T-helper 2 cell treated with Interferon-gamma antibody and Interleukin-4, amounts not matched to agents 100 ng/mL and 5 ng/mL, for 36 hours (primary cell): ENCODE measurements around the gene MYH14. TPM values are rescaled to one million over a fixed set of nuclear protein-coding genes. Genes with fewer than 3 reads are reported as not detected.

Experiments
- intact Hi-C: fragments of 100-400 bp; cut with micrococcal nuclease; formaldehyde crosslinking; loops from one replicate; pipeline ENCODE4 v1.15.1; 2023
- total RNA-seq: library from RNA; stranded (reverse); gene quantifications from 2 replicates; pipeline ENCODE4 v1.2.3, GENCODE V29; 2022

Gene MYH14
- total RNA-seq, 1 donor from 2014 or later = not detected

DNA sequence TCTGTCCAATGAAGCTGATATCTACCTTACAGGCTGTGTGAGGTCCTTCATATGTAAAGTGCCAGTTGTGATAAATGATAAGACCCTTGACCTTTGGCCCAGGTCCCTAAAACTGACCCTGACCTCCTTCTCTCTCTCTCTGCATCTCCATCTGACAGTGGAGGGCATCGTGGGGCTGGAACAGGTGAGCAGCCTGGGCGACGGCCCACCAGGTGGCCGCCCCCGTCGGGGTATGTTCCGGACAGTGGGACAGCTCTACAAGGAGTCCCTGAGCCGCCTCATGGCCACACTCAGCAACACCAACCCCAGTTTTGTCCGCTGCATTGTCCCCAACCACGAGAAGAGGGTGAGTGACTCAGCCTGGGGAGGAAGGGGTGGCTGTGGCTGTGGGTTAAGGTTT is 53.7 kb downstream of the MYH14 start:
- intact Hi-C loops = no loop called here

DNA sequence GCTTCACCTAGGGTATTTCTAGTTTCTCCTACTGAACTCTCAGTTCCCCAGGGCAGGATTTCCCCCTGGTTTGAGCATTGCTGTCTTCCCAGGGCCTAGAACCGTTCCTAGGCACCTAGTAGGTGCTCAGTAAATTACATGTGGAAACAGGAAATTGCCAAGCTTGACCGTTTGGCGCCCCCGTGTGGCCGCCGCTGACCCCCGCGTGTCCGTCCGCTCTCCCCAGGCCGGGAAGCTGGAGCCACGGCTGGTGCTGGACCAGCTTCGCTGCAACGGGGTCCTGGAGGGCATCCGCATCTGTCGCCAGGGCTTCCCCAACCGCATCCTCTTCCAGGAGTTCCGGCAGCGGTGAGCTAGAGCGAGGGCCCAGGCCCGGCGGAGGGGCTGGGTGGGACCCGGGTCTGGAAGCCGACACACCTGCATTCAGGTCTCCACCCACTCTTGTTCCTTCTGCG is 55.5 kb downstream of the MYH14 start:
- intact Hi-C loops = no loop called here

DNA sequence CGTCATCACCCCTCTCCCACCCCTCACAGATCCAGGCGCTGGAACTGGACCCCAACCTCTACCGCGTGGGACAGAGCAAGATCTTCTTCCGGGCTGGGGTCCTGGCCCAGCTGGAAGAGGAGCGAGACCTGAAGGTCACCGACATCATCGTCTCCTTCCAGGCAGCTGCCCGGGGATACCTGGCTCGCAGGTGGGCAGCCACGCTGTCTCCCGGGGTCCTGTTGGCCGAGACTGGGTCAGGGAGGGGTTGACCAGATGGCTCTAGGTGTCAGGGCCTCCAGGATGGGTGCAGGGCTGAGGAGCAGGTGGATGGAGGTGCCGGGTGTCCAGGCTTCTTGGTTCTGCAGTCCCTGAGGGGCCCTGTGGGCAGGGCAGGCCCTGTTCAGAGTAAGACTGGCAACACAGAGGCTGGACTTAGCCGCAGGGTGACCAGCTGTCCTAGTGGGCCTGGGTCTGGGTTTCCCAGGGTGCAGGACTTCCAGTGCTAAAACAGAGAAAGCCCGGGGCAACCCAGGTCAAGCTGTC is 58.1 kb downstream of the MYH14 start:
- intact Hi-C loops = no loop called here

DNA sequence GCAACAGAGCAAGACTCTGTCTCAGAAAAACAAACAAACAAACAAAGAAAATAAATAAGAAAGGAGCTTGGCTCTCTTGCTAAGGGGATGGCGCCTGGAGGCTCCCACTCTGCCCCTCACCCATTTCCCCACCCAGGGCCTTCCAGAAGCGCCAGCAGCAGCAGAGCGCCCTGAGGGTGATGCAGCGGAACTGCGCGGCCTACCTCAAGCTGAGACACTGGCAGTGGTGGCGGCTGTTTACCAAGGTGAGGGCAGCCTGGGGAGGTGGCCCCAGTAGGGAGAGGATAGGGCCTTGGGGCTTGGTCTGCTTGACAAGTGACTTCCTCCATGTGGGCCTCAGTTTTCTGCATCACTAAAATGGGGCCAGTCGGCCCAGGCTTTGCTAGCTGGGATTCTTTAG is 59.8 kb downstream of the MYH14 start:
- intact Hi-C loops = no loop called here

DNA sequence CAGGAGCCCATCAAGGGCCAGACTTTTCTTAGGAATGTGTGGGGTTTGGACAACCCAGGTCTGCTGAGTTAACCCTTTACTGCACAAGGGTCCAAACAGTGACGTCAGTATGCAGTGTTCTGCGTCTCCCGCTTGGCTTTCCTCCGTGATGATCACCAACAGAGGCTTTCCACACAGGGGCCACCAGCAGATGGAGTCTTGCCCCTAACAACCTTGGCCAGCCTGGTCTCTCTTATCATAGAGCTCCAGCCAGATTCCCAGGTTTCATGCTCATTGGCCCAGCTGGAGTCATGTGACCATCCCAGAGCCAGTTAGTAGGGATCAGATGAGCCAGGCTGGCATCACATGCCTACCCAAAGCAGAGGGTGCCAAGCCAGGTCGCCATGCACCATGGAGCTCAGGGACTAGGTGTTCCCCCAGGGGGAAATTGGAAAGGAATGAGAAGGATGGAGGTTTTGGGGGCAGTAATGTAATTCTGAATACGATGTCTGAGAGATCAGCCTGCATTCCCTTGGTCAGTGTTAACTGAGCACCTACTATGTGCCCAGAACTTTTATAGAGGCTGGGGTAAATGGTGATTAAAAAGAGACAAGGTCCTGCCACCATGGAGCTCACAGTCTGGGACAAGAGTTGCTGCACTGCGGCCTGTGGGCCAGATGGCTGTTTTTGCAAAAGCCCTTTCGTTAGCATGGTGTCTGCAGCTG is 61.2 kb downstream of the MYH14 start:
- intact Hi-C loops = no loop called here

DNA sequence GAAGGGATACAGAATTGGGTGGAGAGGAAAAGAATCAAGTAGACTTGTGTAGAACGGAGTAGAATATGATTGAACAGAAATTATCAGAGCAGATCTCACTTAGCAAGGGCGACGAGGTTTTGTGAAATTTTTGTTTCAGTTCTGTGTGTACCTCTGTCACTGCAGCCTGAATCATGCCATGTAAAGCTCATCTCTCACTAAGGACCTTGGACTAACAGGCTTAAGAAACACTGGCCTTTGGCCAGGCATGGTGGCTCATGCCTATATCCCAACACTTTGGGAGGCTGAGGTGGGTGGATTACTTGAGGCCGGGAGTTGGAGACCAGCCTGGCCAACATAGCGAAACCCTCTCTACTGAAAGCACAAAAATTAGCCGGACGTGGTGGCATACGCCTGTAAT is 62.6 kb downstream of the MYH14 start:
- intact Hi-C loops = no loop called here

DNA sequence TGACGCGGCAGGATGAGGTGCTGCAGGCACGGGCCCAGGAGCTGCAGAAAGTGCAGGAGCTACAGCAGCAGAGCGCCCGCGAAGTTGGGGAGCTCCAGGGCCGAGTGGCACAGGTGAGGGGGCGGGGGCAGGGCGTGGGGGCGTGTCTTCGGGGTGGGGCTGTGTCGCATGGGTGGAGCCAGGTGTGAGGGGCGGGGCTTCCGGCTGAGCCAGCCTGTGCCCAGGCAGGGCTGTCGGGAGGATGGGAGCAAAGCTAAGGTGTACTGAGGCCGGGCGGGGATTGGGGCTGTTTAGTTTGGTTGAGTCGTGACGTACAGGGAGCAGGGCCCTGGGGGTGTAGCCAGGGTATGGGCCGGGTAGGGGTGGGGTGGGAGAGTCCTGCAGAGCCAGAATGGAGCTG is 63.5 kb downstream of the MYH14 start:
- intact Hi-C loops = no loop called here

DNA sequence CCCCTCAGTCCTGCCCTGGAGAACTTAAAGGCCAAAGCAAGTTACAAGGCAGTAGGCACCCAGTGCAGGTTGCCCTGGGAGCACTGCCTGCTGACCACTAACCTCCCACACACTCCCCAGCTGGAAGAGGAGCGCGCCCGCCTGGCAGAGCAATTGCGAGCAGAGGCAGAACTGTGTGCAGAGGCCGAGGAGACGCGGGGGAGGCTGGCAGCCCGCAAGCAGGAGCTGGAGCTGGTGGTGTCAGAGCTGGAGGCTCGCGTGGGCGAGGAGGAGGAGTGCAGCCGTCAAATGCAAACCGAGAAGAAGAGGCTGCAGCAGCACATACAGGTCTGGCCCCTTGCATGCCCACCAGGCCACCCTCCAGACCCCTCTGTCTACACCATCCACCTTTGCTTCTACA is 64.6 kb downstream of the MYH14 start:
- intact Hi-C loops = no loop called here

DNA sequence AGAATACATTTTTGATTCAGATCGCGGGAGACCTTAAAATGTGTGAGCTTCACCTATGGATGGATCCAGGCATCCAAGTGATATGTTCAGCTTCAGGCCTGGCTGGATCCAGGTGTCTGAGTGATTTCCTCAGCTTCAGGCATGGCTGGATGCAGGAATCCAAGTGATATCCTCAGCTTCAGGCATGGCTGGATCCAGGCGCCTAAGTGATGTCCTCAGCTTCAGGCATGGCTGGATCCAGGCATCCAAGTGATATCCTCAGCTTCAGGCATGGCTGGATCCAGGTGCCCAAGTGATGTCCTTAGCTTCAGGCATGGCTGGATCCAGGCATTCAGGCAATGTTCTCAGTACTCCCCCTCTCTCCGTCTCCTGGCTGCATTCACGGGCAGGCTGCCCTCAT is 65.1 kb downstream of the MYH14 start:
- intact Hi-C loops = no loop called here

DNA sequence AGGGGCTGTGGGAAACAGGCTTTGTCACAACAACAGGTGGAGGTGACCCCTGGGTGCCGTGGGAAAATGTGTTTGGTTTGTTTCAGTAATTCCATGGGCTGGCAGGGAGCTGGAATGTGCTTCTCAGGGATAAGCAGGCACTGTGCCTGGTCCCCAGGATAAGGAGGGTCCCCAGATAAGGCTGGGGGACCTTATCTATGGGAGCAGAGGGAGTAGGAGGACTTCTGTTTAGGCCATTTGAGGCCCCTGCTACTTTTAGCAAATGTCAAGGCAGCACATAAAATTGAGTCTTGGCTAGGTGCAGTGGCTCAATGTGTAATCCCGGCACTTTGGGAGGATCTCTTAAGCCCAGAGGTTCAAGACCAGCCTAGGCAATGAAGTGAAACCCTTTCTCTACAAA is 66.2 kb downstream of the MYH14 start:
- intact Hi-C loops = no loop called here

DNA sequence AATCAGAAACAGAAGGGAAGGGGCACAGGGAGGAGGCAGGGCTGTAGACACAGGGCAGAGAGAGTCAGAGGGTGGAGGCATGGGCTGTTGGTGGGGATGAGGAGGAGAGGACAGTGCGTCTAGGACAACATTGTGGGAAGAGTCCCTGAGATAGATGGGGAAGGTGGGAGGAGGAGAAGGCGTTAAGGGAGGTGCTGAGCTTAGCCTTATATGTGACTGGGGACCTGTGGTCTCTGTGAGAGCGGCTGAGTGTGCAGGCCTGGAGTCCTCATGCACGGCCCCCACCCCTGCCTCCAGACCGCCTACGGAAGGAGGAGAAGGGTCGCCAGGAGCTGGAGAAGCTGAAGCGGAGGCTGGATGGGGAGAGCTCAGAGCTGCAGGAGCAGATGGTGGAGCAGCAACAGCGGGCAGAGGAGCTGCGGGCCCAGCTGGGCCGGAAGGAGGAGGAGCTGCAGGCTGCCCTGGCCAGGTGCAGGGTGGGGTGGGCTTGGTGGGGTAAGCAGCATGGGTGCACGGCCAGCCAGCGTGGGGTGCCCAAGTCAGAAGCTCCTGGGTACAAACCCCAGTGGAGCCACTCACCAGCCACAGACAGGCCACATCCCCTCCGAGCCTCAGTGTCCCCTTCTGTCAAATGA is 69.0 kb downstream of the MYH14 start:
- intact Hi-C loops = no loop called here

DNA sequence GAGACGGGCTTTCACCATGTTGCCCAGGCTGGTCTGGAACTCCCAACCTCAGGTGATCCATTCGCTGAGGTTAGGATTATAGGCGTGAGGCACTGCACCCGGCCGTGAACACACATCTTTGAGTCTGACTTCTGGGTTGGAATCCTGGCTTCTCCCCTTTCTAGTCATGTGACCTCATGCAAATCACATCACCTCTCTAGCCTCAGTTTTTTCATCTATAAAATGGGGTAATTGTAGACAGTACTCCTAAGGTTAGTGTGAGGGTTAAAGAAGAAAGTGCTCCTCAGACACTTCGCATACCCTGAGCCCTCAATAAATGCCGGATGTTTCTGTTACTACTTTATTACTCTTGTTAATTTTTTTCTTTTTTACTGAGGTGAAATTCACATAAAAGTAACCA is 70.4 kb downstream of the MYH14 start:
- intact Hi-C loops = no loop called here

DNA sequence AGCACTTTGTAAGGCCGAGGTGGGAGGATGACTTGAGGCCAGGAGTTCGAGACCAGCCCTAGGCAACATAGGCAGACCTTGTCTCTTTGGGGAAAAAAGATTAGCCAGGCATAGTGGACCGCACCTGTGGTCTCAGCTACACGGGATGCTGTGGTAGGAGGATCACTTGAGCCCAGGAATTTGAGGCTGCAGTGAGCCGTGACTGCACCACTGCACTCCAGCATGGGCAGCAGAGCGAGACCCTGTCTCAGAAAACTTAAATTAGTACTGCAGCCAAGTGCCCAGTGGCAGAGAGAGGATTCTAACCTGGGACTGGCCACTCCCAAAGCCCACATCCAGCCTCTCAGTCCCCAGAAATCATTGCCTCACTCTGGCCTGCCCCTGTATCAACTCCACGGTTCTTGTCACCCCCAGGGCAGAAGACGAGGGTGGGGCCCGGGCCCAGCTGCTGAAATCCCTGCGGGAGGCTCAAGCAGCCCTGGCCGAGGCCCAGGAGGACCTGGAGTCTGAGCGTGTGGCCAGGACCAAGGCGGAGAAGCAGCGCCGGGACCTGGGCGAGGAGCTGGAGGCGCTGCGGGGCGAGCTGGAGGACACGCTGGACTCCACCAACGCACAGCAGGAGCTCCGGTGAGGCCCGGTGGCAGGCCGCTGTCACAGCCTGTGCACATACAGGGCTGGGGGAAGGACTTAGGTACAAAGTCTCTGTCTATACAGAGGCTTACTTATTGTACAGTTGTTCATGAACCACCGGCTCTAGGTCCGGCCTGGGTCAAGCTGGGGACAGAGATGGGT is 72.4 kb downstream of the MYH14 start:
- intact Hi-C loops = no loop called here

DNA sequence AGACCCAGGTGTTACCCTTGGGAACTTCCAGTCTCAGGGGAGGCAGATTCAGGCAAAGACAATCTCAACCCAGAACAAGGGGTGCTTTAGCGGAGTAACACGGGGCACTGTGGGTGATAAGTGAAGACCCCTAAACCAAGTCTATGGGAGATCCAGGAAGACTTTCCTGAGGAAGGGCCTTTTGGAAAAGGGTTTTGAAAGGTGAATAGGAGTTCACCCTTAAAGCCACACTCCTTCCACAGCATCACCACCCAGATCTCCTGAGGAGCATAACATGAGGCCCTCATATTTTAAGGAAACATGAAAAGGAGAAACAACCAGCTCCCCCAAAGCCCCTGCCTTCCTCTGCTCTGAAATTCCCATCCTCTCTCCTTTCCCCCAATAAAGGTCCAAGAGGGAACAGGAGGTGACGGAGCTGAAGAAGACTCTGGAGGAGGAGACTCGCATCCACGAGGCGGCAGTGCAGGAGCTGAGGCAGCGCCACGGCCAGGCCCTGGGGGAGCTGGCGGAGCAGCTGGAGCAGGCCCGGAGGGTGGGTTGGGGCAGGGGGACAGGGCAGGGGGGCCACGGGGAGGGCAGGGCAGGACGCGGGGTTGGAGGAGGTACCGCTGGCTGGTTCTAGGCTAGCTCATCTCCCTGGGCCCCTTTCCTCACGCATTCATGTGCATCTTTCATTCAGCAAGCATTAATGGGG is 73.1 kb downstream of the MYH14 start:
- intact Hi-C loops = no loop called here

DNA sequence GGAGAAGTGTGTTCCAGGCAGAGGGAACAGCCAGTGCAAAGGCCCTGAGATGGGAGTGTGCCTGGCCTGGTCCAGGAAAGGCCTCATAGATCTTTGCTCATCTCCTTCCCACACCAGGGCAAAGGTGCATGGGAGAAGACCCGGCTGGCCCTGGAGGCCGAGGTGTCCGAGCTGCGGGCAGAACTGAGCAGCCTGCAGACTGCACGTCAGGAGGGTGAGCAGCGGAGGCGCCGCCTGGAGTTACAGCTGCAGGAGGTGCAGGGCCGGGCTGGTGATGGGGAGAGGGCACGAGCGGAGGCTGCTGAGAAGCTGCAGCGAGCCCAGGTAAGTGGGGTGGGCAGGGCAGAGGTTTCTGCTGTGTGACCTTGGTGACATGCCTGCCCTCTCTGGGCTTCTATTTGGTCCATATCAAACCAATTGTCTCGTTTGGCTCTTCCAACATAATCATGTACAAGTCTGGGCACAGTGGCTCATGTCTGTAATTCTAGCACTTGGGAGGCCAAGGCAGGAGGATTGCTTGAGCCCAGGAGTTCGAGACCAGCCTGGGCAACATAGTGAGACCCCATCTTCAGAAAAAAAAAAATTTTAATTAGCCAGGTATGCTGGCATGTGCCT is 74.7 kb downstream of the MYH14 start:
- intact Hi-C loops = no loop called here

DNA sequence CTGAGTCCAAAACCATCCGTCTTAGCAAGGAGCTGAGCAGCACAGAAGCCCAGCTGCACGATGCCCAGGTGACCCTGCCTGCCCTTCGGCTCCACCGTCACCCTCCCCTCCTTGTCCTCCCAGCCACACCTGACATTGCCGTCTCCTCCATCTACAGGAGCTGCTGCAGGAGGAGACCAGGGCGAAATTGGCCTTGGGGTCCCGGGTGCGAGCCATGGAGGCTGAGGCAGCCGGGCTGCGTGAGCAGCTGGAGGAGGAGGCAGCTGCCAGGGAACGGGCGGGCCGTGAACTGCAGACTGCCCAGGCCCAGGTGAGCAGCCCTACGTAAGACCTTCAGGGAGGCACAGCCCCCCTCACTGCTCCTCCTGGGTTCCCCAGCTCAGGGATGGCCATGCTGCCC is 76.7 kb downstream of the MYH14 start:
- intact Hi-C loops = no loop called here

DNA sequence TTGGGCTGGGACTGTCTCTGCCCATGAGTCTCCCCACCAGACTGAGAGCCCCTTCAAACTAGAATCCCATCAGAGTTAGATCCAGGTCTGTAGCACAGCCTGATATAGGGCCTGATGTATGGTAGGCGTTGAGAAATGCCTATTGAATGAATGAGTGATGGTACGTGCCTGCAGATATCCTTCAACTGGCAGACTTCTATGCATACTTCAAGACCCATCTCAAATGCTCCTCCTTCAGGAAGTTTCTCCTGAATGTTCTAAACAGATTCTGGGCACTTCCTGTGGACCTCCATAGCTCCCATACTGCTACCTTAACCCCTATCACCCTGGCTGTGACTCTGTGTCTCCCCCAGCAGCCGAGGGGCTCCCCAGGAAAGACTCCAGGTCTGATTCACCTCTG is 77.6 kb downstream of the MYH14 start:
- intact Hi-C loops = no loop called here

DNA sequence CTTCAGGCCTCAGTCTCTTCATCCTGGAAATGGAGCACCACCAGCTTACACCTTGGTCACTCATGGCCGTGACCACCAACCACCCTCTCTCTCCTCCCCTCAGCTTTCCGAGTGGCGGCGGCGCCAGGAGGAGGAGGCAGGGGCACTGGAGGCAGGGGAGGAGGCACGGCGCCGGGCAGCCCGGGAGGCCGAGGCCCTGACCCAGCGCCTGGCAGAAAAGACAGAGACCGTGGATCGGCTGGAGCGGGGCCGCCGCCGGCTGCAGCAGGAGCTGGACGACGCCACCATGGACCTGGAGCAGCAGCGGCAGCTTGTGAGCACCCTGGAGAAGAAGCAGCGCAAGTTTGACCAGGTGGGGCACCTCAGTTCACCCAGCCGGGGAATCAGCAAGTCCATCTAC is 78.1 kb downstream of the MYH14 start:
- intact Hi-C loops = no loop called here

DNA sequence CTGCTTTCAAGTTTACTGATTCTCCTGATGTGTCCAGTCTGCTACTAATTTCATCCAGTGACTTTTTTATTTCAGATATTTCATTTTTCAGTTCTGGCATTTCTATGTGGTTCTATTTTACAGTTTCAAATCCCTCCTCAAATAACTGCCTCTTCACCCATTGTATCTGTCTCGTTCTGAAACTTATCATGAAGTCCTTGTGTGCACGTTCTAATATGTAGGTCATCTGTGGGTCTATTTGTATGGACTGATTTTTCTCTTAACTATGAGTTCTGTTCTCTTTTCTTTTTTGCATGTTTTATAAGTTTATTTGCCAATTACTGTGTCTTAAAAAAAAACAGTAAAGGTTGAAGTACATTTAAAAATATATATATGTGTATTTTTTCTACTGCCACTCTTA is 82.4 kb downstream of the MYH14 start:
- intact Hi-C loops = no loop called here

DNA sequence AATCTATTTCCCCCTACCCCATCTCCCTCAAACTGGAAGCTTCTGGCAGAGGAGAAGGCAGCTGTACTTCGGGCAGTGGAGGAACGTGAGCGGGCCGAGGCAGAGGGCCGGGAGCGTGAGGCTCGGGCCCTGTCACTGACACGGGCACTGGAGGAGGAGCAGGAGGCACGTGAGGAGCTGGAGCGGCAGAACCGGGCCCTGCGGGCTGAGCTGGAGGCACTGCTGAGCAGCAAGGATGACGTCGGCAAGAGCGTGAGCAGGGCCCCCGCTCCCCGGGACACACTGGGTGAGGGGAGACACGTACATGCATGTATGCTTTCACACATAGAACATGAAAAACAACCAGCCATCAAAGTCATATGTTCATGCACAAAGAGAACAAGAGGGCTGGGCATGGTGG is 83.0 kb downstream of the MYH14 start:
- intact Hi-C loops = no loop called here

DNA sequence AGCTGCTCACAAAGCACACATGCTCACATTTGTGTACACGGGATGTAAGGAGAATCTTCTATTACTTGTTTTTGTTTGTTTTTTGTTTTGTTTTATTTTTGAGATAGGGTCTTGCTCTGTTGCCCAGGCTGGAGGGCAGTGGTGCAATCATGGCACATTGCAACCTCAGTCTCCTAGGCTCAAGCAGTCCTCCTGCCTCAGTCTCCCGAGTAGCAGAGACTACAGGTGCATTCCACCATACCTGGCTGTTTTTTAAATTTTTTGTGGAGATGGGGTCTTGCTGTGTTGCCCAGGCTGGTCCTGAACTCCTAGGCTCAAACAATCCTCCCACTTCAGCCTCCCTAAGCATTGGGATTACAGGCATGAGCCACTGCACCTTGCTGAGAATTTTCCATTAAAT is 83.9 kb downstream of the MYH14 start:
- intact Hi-C loops = no loop called here
